Stimulated activated CD8-positive, alpha-beta memory T cell treated with anti-CD3 and anti-CD28 coated beads, Interleukin-4, amount 100 ng/mL, for 4 hours (primary cell): ENCODE measurements around the gene KAT6B.
"Not testable (repeated sequence)": the region's sequence is repeated elsewhere in the genome, so short reads cannot be mapped to it uniquely, and the experiment has no call there.

Experiments
- DNase-seq, 2 donors: peaks; one replicate each; pipeline ENCODE4 v3.0.0-alpha.2; 2020; ENCODE audit warnings: low read depth in 2 of 2, low spot score in 1 of 2

KAT6B gene

GRCh38 chr10:74856940-74857339 is 30.5 kb downstream of the KAT6B start:
- DNase-seq = no peak

DNA sequence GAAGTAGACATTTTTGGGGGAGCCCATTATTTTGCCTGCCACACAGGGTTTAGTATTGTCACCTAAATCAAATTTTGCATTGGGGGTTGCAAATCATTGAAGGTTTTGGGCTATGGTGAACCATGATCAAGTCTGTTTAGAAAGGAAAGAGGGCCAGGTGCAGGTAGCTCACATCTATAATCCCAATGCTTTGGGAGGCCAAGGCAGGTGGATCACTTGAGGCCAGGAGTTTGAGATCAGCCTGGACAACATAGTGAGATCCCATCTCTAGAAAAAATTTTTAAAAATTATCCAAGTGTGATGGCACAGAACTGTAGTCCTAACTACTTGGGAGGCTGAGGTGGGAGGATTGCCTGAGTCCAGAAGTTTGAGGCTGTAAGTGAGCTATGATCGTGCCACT is 31.2 kb downstream of the KAT6B start:
- DNase-seq = no peak

DNA sequence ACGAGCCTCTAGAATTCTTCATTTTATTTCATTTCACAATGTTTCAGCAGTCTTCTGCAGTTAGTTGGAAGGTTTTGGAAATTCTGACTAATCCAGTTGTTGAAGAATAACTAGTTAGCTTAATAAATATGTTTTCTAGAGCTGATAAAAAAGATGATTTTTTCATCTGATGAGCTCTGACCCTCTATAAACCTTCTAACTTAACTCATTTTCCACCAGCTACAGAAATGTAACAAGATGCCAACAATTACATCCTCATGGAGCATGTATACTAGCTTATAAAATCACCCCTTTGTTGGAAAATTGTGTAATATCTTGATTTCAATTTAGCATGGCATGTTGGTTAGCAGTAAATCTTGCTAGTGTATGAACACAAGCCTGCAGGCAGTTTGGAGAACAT is 33.1 kb downstream of the KAT6B start:
- no peak for DNase-seq

- DNase-seq = no peak
These were observed 36.2 kb downstream of the KAT6B start for GRCh38 chr10:74862625-74863024.

GRCh38 chr10:74863551-74863950 is 37.2 kb downstream of the KAT6B start:
- DNase-seq = no peak

DNA sequence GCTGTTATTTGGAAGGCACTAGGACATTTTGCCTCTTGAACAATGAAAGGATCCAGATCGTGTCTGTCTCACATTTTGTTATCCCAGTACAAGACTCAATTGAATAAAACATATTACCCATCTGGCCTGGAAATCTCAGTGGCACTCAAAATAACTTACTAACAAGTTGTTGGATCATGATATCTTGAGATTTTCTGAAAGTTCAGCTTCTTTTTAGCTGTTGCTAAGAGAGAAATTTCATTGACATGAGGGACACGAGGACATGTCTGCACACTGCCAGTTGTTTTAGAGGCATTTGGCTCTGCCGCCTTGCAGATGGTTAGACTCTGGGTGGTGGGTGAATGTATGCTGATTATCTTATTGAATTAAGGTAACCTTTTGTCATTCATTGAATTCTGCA is 41.0 kb downstream of the KAT6B start:
- DNase-seq = no peak

DNA sequence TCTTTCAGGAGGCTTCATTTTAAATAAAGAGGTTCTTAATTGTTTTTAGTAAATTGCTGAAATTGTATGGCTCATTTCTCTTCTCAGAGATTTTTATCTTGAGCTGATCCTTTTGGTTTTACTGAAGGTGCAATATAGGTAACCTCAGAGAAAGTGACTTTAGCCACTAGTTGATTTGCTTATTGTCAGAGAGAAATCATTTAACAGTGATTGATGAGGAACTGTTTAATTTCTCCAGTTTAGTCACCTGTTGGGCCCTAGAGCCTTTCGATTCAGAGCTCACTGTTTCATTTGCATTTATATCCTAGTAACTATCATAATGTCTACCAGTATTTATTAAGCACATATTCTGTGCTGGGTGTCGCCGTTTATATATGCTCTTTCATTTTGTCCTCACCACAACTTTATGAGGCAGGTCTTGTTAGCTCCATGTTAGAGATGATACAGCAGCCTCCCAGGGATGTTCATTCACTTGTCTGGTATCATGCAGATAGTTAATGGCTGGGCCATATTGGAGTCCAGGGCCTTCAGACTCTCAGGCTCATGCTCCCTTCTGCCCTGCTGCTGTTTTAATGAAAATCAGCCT is 42.1 kb downstream of the KAT6B start:
- no peak for DNase-seq

- no peak for DNase-seq
These were observed 43.2 kb downstream of the KAT6B start for GRCh38 chr10:74869635-74870034.

GRCh38 chr10:74870191-74870590 is 43.8 kb downstream of the KAT6B start:
- no peak for DNase-seq

- no peak for DNase-seq
These were observed 45.4 kb downstream of the KAT6B start for GRCh38 chr10:74871595-74872382.

DNA sequence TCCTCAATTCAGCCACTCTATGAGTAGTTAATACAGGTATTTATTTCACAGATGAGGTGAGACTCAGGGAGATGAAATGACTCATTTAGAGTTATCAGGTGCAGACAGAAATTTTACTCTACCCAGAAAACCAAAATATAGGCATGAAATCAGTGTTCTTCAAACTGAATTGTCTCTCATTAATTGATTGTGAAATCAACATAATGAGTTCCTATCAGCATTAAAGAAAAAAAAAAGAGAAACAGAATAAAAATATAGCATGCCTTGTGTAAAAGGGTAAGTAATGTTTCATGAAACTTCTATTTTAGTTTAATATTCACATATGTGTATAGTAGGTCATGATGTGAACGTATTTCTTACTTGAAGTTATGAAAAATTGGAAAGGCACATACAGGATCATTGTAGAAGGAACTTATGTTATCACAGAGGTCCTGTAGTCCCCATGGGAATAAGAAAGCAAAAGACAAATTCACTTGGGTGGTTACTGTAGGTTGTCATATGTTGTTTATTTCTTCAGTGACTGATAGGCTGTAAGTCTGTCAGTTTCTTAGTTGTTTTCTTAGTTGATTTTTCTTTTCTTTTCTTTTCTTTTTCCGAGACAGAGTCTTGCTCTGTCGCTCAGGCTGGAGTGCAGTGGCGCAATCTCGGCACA is 47.5 kb downstream of the KAT6B start:
- DNase-seq = no peak

DNA sequence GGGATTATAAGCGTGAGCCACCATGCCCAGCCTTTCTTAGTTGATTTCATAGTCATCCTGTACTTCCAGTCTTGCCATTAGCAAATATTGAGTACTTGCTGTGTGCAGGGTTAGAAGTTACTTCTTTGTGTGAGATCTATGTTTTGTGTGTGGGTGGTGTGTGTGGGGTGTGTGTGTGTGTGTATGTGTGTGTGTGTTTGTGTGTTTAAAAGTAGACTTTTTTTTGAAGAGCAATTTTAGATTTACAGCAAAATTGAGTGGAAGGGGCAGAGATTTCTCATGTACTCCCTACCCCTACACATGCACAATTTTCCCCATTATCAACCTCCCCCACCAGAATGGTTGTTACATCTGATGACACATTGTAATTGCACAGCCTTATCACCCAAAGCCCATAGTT is 48.2 kb downstream of the KAT6B start:
- DNase-seq = no peak

DNA sequence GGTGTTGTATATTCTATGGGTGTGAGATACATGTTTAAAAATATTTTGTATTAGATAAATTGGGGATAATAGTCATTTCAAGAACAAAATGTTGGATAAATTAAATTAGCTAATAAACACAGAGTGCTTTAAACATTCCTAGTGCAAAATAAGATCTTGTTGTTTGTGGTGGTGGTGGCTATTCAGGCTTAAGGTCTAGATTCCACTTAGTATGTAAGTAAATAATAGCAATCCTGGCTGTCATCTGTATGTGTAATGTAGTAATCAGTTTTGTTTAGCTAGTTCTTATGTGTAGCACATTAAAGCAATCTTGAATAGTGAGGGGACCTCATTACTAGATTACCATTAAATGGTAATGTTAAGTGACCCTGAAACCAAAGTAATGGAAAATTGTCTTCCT is 48.7 kb downstream of the KAT6B start:
- DNase-seq = no peak

DNA sequence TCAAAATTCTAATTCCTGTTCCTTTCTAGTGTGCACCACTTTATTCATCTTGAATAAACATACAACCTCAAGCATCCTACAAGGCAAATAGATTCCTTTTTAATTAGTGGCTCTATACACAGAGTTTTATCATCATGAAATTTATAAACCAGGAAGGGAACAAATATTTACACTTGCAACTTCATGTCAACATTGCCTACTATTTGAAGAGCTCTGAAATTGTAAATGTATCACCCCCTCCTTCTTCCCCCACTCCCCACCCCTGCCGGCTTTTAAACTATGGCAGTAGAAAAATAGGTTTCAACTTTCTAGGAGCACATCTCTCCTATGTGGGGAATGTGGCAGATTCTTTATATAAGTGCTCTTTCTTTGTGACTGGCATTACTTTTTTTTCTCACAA is 49.6 kb downstream of the KAT6B start:
- DNase-seq = no peak

DNA sequence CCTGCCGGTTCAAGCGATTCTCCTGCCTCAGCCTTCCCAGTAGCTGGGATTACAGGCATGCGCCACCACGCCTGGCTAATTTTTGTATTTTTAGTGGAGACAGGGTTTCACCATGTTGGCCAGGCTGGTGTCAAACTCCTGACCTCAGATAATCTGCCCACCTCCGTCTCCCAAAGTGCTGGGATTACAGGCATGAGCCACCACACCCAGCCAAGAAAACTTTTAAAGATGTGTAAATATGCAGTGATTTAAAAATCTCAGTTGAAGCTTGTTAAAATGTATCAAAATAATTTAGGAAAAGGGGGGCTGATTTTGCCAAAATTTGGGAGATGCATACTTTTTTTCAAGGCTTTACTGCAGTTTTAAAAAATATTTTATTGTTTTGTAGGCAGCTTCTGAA is 50.7 kb downstream of the KAT6B start:
- DNase-seq = not testable (repeated sequence)

DNA sequence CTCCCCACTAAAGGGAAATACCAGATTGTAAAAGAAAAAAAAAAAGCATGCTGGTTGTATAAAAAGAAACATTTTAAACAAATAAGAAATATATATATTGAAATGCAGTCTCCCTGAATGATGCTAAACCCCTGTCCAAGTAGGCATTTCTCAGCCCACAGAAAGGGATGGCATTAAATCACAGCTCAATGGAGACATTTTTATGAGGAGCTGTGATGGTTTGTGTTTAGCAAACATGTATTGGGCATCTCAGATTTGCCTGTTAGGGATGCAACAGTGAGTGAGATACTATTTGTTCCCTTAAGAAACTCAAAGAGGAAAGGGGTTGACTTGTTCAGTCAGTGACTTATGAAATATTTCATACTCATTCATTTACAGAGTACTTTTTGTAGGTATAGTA is 51.5 kb downstream of the KAT6B start:
- no peak for DNase-seq

GRCh38 chr10:74880041-74880440 is 53.6 kb downstream of the KAT6B start:
- no peak for DNase-seq

- no peak for DNase-seq
These were observed 55.0 kb downstream of the KAT6B start for GRCh38 chr10:74881253-74881884.

- no peak for DNase-seq
These were observed 56.0 kb downstream of the KAT6B start for GRCh38 chr10:74882427-74882826.

DNA sequence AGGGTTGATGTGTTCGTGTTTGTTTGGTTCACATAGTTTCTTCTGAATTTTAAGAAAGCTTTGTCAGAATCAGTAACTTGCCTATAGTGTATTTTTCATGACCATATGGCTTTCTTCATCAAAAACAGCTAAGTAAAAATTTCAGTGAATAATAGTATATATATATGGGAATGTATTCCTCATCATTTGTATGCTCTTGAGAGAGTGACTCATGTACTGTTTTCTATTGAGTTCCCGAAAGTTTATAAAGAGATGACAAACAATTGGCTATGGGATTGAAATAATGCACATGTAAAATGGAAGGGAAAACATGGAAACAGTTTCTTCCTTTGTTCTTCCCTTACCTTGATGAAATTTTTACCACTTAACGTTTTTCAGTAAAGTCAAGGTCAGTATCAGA is 56.4 kb downstream of the KAT6B start:
- DNase-seq = no peak

DNA sequence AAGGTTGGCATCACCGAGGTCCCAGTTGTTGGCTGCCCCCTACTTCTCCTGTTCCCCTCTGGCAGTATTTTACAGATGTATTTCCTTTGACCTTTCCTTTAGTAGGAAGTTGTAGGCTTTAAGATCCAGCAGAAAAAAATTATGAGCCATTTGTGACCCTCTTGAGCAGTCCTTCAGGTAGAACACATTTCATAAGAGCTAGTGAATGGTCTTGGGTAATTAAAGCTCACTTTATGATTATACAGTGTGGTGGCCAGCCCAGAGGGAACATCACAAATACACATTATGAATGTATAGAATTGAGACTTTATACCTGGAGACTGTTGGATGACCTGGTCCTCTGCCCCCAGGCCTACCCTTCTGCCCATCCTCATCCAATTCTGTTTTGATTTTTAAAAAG is 57.0 kb downstream of the KAT6B start:
- DNase-seq = no peak
